ENCODE results near the gene CARD10.

The CARD10 gene

GRCh38 chr22:37480387-37481346 lies 38.5 kb downstream of the CARD10 start:
- H3K4me3 ChIP-seq (ENCODE audit: control insufficient read depth, low read depth, low read length): no peak overlapping the region
- TF ChIP-seq CTCF (IDR thresholded peaks at IDR 0.05; ENCODE audit: control insufficient read depth, insufficient read depth, low read depth, low read length, missing control alignments): no peak
- no peak for DNase-seq (ENCODE audit: low read depth)

- no peak overlapping the region for H3K4me3 ChIP-seq (ENCODE audit: control insufficient read depth, low read depth, low read length)
- DNase-seq (ENCODE audit: low read depth): no peak
- no peak for TF ChIP-seq CTCF (IDR thresholded peaks at IDR 0.05; ENCODE audit: control insufficient read depth, insufficient read depth, low read depth, low read length, missing control alignments)
Measured at GRCh38 chr22:37479196-37479595, 40.0 kb downstream of the CARD10 start.

- TF ChIP-seq CTCF (IDR thresholded peaks at IDR 0.05; ENCODE audit: control insufficient read depth, insufficient read depth, low read depth, low read length, missing control alignments): no peak
- no peak overlapping the region for H3K4me3 ChIP-seq (ENCODE audit: control insufficient read depth, low read depth, low read length)
- DNase-seq (ENCODE audit: low read depth): no peak
Measured at GRCh38 chr22:37476389-37477329, 42.6 kb downstream of the CARD10 start.

GRCh38 chr22:37474447-37475090 lies 44.6 kb downstream of the CARD10 start:
- TF ChIP-seq CTCF (IDR thresholded peaks at IDR 0.05; ENCODE audit: control insufficient read depth, insufficient read depth, low read depth, low read length, missing control alignments): no peak
- no peak overlapping the region for H3K4me3 ChIP-seq (ENCODE audit: control insufficient read depth, low read depth, low read length)
- no peak for DNase-seq (ENCODE audit: low read depth)

- no peak for DNase-seq (ENCODE audit: low read depth)
- H3K4me3 ChIP-seq (ENCODE audit: control insufficient read depth, low read depth, low read length): no peak overlapping the region
- TF ChIP-seq CTCF (IDR thresholded peaks at IDR 0.05; ENCODE audit: control insufficient read depth, insufficient read depth, low read depth, low read length, missing control alignments): no peak
Measured at GRCh38 chr22:37473437-37473946, 45.7 kb downstream of the CARD10 start.
